A549 treated with Hydrocortisone at 1 μM for 4 hours (cell line): ENCODE measurements around the gene DALRD3. TPM values are rescaled to one million over a fixed set of nuclear protein-coding genes. Genes with fewer than 3 reads are reported as not detected.

Experiments used
- total RNA-seq: library from RNA; stranded (reverse); fragments of 200-300 nt; extraction: Qiagen RNA extraction; gene quantifications from 5 replicates; pipeline ENCODE4 v1.2.3, GENCODE V29; 2022

DALRD3 gene, protein sequence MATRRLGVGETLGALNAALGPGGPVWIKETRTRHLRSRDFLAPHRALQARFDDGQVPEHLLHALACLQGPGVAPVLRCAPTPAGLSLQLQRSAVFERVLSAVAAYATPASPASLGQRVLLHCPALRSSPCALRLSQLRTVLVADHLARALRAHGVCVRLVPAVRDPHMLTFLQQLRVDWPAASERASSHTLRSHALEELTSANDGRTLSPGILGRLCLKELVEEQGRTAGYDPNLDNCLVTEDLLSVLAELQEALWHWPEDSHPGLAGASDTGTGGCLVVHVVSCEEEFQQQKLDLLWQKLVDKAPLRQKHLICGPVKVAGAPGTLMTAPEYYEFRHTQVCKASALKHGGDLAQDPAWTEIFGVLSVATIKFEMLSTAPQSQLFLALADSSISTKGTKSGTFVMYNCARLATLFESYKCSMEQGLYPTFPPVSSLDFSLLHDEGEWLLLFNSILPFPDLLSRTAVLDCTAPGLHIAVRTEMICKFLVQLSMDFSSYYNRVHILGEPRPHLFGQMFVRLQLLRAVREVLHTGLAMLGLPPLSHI
- 20.3 to 25.8 TPM (median 24.4 TPM) in 5 replicates for total RNA-seq

DNA sequence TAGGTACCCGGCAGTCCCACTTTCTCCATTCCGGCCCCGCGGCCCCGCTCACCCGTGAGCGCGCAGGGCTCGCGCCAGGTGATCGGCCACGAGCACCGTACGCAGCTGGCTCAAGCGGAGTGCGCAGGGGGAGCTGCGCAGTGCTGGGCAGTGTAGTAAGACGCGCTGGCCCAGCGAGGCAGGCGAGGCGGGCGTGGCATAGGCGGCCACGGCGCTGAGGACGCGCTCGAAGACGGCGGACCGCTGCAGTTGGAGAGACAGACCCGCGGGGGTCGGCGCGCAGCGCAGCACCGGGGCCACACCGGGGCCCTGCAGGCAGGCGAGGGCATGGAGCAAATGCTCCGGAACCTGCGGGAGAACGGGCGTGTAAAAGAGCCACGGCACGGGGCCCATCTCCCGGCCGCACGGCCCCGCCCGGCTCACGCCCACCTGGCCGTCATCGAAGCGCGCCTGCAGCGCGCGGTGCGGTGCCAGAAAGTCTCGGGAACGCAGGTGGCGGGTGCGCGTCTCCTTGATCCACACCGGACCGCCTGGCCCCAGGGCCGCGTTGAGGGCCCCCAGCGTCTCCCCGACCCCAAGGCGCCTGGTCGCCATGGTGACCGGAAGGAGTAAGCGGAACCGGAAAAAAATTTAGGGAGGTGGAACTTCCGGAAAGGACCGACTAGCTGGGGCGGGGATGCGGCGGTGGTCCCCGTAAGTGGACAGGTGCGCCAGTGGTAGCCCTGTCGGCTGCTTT, at the start of gene DALRD3:
DALRD3 (minus strand) TSS at position 610 of the 736 bp plus-strand sequence; CDS start at position 594, 16 bp downstream.

DNA sequence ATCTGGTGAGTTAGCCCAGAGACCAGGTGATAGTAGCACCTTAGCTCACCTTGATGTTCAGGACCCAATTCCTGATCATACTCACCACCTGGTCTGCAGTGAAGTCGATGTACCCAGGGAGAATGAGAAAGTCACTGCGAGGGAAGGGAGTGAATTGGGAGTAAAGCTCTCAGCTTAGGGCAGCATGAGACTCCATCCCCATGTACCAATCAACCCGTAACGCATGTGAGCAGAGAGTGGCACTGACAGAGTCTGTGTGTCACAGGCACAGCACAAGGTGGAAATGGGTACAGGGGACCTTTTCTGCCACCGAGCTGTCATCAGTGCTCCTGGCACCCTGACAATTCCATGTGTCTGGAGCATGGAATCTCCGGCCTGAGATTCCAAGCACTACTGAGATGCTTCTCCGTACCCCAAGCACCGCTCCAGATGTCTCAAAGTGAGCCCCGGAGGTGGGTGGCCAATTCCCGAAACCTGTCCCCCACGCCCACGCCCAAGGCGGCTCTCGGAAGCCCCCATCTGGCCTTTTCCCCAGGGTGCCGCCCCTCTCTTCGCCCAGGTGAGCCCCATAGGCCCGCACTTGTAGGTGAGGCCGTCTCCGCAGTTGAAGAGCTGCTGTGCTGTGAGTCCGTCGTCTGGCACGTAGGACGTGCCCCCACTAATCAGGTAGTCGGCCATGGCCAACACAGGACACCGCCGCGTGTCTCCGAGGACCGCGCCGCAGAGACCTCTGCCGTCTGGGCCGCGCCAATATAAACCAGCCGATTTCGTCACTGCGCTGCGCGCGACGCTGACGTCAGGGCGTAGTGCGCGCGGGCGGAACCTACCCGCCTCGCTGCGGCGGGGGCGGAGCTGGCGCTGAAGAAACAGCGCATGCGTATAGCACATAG, 10.5 kb upstream of the DALRD3 start, which contains the start of gene IMPDH2:
IMPDH2 (minus strand) TSS at position 726 of the 890 bp plus-strand sequence; CDS start at position 678, 48 bp downstream.

DNA sequence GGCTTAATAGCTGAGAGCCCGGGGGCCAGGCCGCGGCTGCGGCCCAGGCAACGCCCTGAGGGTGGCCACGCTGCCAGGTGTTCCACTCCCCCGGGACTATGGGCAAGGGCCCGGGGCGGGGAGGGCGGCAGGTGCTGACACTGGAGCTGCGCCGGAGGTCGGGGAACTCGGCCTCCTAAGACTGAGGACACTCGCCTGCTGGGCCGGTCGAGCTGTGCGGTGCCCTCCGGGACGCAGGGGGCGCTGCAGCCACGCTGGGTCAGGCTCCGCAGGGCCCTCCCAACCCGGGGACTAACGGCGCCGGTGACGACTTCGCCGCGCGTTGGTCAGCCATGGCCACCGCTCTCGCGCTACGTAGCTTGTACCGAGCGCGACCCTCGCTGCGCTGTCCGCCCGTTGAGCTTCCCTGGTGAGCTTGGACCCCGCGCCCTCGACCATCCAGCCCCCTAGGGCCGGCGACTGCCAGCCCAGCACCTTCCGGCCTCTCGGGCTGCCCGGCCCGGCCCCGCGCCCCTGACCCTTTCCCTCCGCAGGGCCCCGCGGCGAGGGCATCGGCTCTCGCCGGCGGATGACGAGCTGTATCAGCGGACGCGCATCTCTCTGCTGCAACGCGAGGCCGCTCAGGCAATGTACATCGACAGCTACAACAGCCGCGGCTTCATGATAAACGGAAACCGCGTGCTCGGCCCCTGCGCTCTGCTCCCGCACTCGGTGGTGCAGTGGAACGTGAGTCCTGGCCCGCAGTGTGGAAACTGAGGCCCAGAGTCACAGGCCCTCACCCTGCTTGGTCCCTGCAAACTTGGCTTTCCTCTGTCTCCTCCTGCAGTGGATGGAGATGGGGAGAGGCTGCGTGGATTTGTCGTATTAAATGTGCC, 3.7 kb upstream of the DALRD3 start, which contains the start of gene NDUFAF3:
NDUFAF3 (plus strand) TSS at position 309 of the 875 bp plus-strand sequence; CDS start at position 333, 24 bp downstream.

DNA sequence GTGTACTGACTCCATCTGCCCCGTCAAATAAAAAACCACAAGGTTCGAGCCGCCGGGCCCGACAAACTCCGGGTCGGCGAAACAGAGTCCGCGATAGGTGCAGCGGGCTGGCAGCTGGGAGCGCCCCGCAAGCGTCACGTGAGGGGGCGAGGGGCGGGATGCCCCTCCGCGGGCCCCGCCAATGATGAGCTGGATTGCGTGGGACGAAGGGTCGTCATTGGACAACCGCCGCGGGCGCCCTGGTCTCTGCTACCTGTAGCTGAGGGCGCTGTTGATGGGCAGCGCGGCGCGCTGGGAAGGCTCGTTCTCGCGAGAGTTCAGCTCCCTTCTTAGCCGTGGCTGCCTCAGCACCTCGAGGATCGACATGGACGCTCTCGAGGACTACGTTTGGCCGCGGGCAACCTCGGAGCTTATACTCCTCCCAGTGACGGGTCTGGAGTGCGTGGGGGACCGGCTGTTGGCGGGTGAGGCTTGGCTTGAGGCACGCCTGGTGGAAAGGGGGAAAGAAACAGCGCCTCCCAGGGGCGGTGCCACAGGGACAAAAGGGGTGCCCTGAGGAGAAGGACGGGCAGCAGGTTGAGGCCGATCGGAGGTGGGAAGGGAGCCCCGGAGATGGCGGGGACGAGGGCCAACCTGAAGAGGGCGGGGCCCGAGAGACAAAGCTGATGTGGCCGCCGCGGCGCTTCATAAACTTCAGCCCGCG, 11.2 kb downstream of the DALRD3 start, which contains the start of gene WDR6:
WDR6 (plus strand) TSS at position 324 of the 703 bp plus-strand sequence; CDS start at position 365, 41 bp downstream.

DNA sequence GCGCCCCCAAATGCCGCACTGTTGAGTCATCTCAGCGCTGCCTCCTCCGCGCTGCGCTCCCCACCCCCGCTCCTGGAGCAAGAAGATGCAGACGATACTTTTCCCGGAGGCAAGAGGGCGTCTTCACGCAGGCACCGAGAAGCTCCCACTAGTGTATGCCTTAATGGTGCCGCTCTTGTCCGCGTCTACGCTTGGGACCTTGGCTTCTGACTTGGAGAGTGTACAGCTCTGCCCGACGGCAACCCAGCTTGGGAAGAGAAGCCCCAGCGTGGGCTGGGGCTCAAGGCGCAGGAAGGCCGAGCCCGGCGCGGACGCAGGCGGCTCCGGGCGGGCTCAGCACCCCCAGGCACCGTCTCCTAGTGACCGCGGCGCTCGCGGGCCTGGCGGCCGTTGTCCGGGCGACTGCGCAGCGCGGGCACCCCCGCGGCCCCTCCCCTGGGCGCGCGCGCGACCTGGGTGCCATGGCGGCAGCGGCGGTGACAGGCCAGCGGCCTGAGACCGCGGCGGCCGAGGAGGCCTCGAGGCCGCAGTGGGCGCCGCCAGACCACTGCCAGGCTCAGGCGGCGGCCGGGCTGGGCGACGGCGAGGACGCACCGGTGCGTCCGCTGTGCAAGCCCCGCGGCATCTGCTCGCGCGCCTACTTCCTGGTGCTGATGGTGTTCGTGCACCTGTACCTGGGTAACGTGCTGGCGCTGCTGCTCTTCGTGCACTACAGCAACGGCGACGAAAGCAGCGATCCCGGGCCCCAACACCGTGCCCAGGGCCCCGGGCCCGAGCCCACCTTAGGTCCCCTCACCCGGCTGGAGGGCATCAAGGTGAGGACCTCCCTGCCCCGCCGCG, 28.4 kb downstream of the DALRD3 start, which contains the start of gene P4HTM:
P4HTM (plus strand) TSS at position 446 of the 840 bp plus-strand sequence; CDS start at position 462, 16 bp downstream.

Other genes with a start within 250 kb of the DALRD3 start
- gene PRKAR2A, start 170.7 kb downstream of the DALRD3 start, total RNA-seq = 15.6 to 21.7 TPM (median 19.1 TPM) in 5 replicates
- 10.3 to 12.0 TPM (median 11.3 TPM) in 5 replicates for gene SLC25A20, start 119.7 kb downstream of the DALRD3 start, total RNA-seq
- gene ARIH2, start 99.7 kb downstream of the DALRD3 start, total RNA-seq = 52.5 to 66.6 TPM (median 58.1 TPM) in 5 replicates
- 12.2 to 20.2 TPM (median 17.5 TPM) in 5 replicates for gene P4HTM, start 28.3 kb downstream of the DALRD3 start, total RNA-seq
- gene WDR6, start 11.2 kb downstream of the DALRD3 start, total RNA-seq = 65.0 to 73.0 TPM (median 69.3 TPM) in 5 replicates
- gene NDUFAF3, start 3.5 kb upstream of the DALRD3 start, total RNA-seq = 49.6 to 89.0 TPM (median 87.8 TPM) in 5 replicates
- 147 to 182 TPM (median 153 TPM) in 5 replicates for gene IMPDH2, start 10.8 kb upstream of the DALRD3 start, total RNA-seq
- gene QRICH1, start 75.5 kb upstream of the DALRD3 start, total RNA-seq = 35.1 to 42.1 TPM (median 35.9 TPM) in 5 replicates
- gene QARS1, start 86.2 kb upstream of the DALRD3 start, total RNA-seq = 121 to 163 TPM (median 145 TPM) in 5 replicates
- 20.0 to 23.6 TPM (median 21.9 TPM) in 5 replicates for gene USP19, start 102.2 kb upstream of the DALRD3 start, total RNA-seq
- 92.5 to 109 TPM (median 101 TPM) in 5 replicates for gene LAMB2, start 114.5 kb upstream of the DALRD3 start, total RNA-seq
- gene CCDC71, start 147.8 kb upstream of the DALRD3 start, total RNA-seq = 11.6 to 15.2 TPM (median 14.6 TPM) in 5 replicates
- gene KLHDC8B, start 153.0 kb upstream of the DALRD3 start, total RNA-seq = 3.2 to 6.7 TPM (median 5.4 TPM) in 5 replicates